PC-9 (cell line): ENCODE measurements around the gene CES2. TPM values are rescaled to one million over a fixed set of nuclear protein-coding genes. Genes with fewer than 3 reads are reported as not detected.
A peak's percentile ranks its signal among the peaks of the same experiment; 100 is the strongest.

Experiments used
- BruUV-seq: library from RNA; stranded (reverse); fragments of 400-500 nt; replicated peaks from 2 replicates; lab custom pipeline; 2021; lab: Mats Ljungman, UMichigan
- CTCF ChIA-PET: fragments of 300-600 bp; sonication (Branson Sonifier 250); formaldehyde crosslinking; loops from one replicate; lab custom pipeline; 2022; ENCODE audit warnings: antibody characterized with exemption; lab: Charles Lee
- POLR2A ChIA-PET: fragments of 300-600 bp; sonication (Branson Sonifier 250); formaldehyde crosslinking; loops from one replicate; lab custom pipeline; 2022; ENCODE audit warnings: antibody characterized with exemption; ENCODE audit not compliant: unreplicated experiment; lab: Charles Lee
- DNase-seq, 2 experiments: peaks; one replicate each; pipeline versions ENCODE4 v3.0.0 to v3.0.0-alpha.2; 2015 to 2022; ENCODE audit warnings: mixed read lengths in 1 of 2
- H2AFZ ChIP-seq: fragments of 200-600 bp; sonication (generic); 2 replicates; pipeline ENCODE4 v1.8.1; 2017; ENCODE audit warnings: antibody characterized with exemption
- H3F3A ChIP-seq: fragments of 200-600 bp; sonication (generic); 2 replicates; pipeline ENCODE4 v1.8.1; 2017; ENCODE audit warnings: antibody characterized with exemption, mild to moderate bottlenecking, low read depth; ENCODE audit not compliant: insufficient read depth
- H3K27ac ChIP-seq: fragments of 200-600 bp; sonication (generic); 2 replicates; pipeline ENCODE4 v1.6.1; 2016; ENCODE audit warnings: mixed run types
- H3K27me3 ChIP-seq: fragments of 200-600 bp; sonication (generic); 2 replicates; pipeline ENCODE4 v1.6.1; 2016; ENCODE audit warnings: low read depth, mixed run types; ENCODE audit not compliant: insufficient read depth
- H3K36me3 ChIP-seq: fragments of 200-600 bp; sonication (generic); 2 replicates; pipeline ENCODE4 v1.6.1; 2016; ENCODE audit warnings: low read depth, mixed run types
- H3K4me1 ChIP-seq: fragments of 200-600 bp; sonication (generic); replicated peaks from 2 replicates; pipeline ENCODE4 v1.6.1; 2016; ENCODE audit warnings: mixed run types; ENCODE audit not compliant: insufficient read depth
- H3K4me2 ChIP-seq: fragments of 200-600 bp; sonication (generic); 2 replicates; pipeline ENCODE4 v1.6.1; 2017; ENCODE audit warnings: mixed run types
- H3K4me3 ChIP-seq: fragments of 200-600 bp; sonication (generic); 2 replicates; pipeline ENCODE4 v1.6.1; 2016; ENCODE audit warnings: mixed run types
- H3K79me2 ChIP-seq: fragments of 200-600 bp; sonication (generic); 2 replicates; pipeline ENCODE4 v1.6.1; 2017; ENCODE audit warnings: low read depth, mixed run types
- H3K9me2 ChIP-seq: fragments of 200-600 bp; sonication (generic); 2 replicates; pipeline ENCODE4 v1.8.1; 2017; ENCODE audit warnings: mild to moderate bottlenecking; ENCODE audit not compliant: insufficient read depth
- H3K9me3 ChIP-seq: fragments of 200-600 bp; sonication (generic); 2 replicates; pipeline ENCODE4 v1.8.1; 2016; ENCODE audit warnings: low read depth; ENCODE audit not compliant: insufficient read depth
- H4K20me1 ChIP-seq: fragments of 200-600 bp; sonication (generic); 2 replicates; pipeline ENCODE4 v1.8.1; 2017; ENCODE audit not compliant: insufficient read depth
- EZH2 ChIP-seq: fragments of 200-600 bp; sonication (generic); IDR thresholded peaks from 2 replicates; pipeline ENCODE4 v1.8.0; 2017; ENCODE audit warnings: antibody characterized with exemption, low read depth
- intact Hi-C: fragments of 100-400 bp; cut with micrococcal nuclease; formaldehyde crosslinking; loops from one replicate; pipeline ENCODE4 v1.10.0; 2022; ENCODE audit not compliant: unreplicated experiment
- total RNA-seq: library from RNA; stranded (reverse); gene quantifications from 2 replicates; pipeline ENCODE4 v1.2.3, GENCODE V29; 2021
- TF ChIP-seq, protein P1 (sequence below): fragments of 200-600 bp; sonication (generic); conservative IDR thresholded peaks from 2 replicates; pipeline ENCODE4 v1.6.1; 2017; ENCODE audit warnings: mixed run types, antibody characterized with exemption, mild to moderate bottlenecking, moderate library complexity

CES2 gene
- total RNA-seq, 1 experiment from 2014 or later = 32.8 TPM

DNA sequence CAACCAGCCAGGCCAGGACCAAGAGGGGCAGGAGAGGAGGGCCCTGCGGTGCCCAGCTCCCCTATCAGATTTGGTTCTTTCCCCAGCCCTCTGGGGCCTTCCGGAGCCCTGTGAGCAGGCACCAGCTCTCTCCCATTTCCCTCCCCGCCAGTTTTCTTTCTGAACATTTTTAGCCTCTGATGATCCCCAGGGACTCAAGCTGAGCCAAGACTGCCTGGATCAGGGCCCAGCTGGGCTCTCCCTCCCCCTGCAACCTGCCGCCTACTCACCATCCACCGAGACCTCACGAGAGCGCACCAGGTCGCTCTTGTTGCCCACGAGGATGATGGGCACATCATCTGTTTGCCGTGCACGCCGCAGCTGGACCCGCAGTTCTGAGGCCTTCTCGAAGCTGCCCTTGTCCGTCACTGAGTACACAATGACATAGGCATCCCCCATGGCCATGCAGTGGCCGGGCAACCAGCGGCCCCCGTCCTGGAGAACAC, 12.0 kb upstream of the CES2 start:
- ChIA-PET CTCF (no interaction called here), POLR2A (no interaction called here)
- no peaks in the 10 kb centered on the region for H4K20me1 ChIP-seq
- no peak overlapping the region for H3K4me3 ChIP-seq
- intact Hi-C loops = no loop called here
- H3K9me3 ChIP-seq = no peaks in the 10 kb centered on the region
- no peaks in the 10 kb centered on the region for H3K27me3 ChIP-seq
- no peak for TF ChIP-seq EZH2
- TF ChIP-seq, protein P1, sequence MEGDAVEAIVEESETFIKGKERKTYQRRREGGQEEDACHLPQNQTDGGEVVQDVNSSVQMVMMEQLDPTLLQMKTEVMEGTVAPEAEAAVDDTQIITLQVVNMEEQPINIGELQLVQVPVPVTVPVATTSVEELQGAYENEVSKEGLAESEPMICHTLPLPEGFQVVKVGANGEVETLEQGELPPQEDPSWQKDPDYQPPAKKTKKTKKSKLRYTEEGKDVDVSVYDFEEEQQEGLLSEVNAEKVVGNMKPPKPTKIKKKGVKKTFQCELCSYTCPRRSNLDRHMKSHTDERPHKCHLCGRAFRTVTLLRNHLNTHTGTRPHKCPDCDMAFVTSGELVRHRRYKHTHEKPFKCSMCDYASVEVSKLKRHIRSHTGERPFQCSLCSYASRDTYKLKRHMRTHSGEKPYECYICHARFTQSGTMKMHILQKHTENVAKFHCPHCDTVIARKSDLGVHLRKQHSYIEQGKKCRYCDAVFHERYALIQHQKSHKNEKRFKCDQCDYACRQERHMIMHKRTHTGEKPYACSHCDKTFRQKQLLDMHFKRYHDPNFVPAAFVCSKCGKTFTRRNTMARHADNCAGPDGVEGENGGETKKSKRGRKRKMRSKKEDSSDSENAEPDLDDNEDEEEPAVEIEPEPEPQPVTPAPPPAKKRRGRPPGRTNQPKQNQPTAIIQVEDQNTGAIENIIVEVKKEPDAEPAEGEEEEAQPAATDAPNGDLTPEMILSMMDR = no peak
- H2AFZ ChIP-seq = no peak overlapping the region
- no peaks in the 10 kb centered on the region for H3K36me3 ChIP-seq
- H3K4me1 ChIP-seq = peaks cover 26% of the 10 kb centered on the region
- BruUV-seq = no TSS peak
- peaks cover 16% of the 10 kb centered on the region; the same call in 1 of the 2 replicates for H3F3A ChIP-seq
- no peak for DNase-seq
- H3K27ac ChIP-seq = no peak overlapping the region
- no peaks in the 10 kb centered on the region for H3K9me2 ChIP-seq
- no peak overlapping the region for H3K4me2 ChIP-seq
- H3K79me2 ChIP-seq = no peaks in the 10 kb centered on the region

DNA sequence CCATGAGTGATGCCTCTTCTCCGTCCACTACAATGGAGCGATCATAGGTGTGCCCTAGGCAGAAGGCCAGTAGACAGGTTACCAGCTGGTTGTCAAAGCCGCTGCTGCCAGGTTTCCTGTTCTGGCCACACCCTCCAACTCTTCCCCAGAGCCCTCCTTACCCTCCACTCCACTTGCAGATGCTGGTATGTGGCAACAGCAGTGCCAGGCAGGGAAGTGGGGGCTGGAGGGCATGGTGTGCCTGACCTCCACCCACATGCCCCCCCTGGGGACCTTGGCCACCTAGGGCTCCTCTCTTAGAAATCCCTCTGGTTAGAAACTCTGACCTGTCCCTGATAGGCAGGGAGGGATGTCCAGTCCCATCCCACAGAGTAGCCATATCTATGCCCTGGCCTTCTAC, 11.4 kb upstream of the CES2 start:
- Histone ChIP-seq H3K4me3 (no peak overlapping the region), H3K36me3 (no peaks in the 10 kb centered on the region), H3K4me2 (no peak overlapping the region), H3K27ac (no peak overlapping the region), H3K4me1 (peaks cover 32% of the 10 kb centered on the region), H3K27me3 (no peaks in the 10 kb centered on the region), H3K9me3 (no peaks in the 10 kb centered on the region), H2AFZ (no peak overlapping the region), H3K9me2 (no peaks in the 10 kb centered on the region), H4K20me1 (no peaks in the 10 kb centered on the region), H3F3A (peaks cover 16% of the 10 kb centered on the region; the same call in 1 of the 2 replicates), H3K79me2 (no peaks in the 10 kb centered on the region)
- intact Hi-C loops = no loop called here
- CTCF ChIA-PET = no interaction called here
- no peak for DNase-seq
- POLR2A ChIA-PET = no interaction called here
- TF ChIP-seq, protein P1 = no peak
- no peak for TF ChIP-seq EZH2
- BruUV-seq = no TSS peak

DNA sequence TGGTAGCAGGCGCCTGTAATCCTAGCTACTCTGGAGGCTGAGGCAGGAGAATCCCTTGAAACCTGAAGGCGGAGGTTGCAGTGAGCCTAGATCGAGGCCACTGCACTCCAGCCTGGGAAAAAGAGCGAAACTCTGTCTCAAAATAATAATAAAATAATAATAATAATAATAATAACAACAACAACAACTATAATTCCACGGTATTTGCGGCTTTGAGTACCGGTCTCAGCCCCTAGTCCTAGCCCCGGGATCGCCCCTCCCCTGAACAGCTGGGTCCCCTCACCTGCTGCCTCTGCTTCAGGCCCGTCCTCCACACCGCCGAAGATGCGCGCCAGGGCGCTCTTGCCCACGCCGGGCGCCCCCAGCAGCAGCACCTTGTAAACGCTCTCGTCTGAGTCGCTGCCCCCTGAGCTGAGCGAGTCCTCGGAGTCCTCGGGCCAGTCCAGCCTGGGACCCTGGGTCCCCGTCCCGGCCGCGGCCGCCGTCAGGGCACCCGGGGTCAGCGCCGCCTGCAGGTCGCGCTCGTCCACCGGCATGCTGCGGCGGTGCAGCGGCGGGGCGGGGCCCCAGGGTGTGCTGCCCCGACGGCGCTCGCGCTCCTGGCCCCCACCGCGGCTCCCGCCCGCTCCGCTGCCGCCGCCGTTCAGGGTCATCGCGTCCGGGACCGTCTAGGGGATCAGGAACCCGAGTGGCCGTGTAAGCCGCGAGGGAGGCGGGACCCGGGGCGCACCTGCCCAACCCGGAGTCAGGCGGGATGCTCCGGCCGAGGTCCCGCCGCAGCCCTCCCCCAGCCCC, 10.6 kb upstream of the CES2 start:
- no peaks in the 10 kb centered on the region for H3K36me3 ChIP-seq
- H2AFZ ChIP-seq = no peak overlapping the region
- peaks cover 23% of the 10 kb centered on the region for H3F3A ChIP-seq
- no peaks in the 10 kb centered on the region for H4K20me1 ChIP-seq
- no peaks in the 10 kb centered on the region for H3K9me3 ChIP-seq
- peak in 1 of 2 experiments; percentile 34 for DNase-seq
- no peak overlapping the region for H3K4me2 ChIP-seq
- no peaks in the 10 kb centered on the region for H3K9me2 ChIP-seq
- intact Hi-C loops = loop anchor here (5.0 kb wide), 1 partner anchor 37 kb away; no protein-coding TSS in a partner anchor
- H3K4me1 ChIP-seq = peaks cover 41% of the 10 kb centered on the region
- TF ChIP-seq EZH2 = no peak
- TF ChIP-seq, protein P1 = no peak
- no peak overlapping the region for H3K27ac ChIP-seq
- no peak overlapping the region for H3K4me3 ChIP-seq
- ChIA-PET POLR2A (no interaction called here), CTCF (no interaction called here)
- no peaks in the 10 kb centered on the region for H3K79me2 ChIP-seq
- BruUV-seq = no TSS peak
- no peaks in the 10 kb centered on the region for H3K27me3 ChIP-seq
